SK-N-SH (cell line): ENCODE data around the gene ANKRD37. TPM values are rescaled to one million over a fixed set of nuclear protein-coding genes. Genes with fewer than 3 reads are reported as not detected.

Experiments used
- CTCF ChIA-PET: fragments of 300-600, 350-600 bp; formaldehyde crosslinking; extraction: SDS; loops from one replicate; lab custom pipeline; 2021; lab: Yijun Ruan, JAX
- POLR2A ChIA-PET: fragments of 350-600 bp; sonication (Branson Sonifier 250); formaldehyde crosslinking; extraction: SDS; loops from one replicate; lab custom pipeline; 2020; ENCODE audit warnings: antibody characterized with exemption, inconsistent platforms; lab: Yijun Ruan, JAX
- DNase-seq: peaks from one replicate; pipeline ENCODE4 v3.0.0; 2012
- H2AFZ ChIP-seq: fragments of 200-600 bp; sonication (generic); 2 replicates; pipeline ENCODE4 v1.8.1; 2016; ENCODE audit warnings: antibody characterized with exemption, mild to moderate bottlenecking, low read depth
- H3F3A ChIP-seq: fragments of 200-600 bp; sonication (generic); replicated peaks from 2 replicates; pipeline ENCODE3; 2016; ENCODE audit warnings: antibody characterized with exemption, mild to moderate bottlenecking; ENCODE audit not compliant: insufficient read depth
- H3K27ac ChIP-seq, 2 experiments: fragments of 200-500 bp in 1 of 2; fragments of 200-600 bp in 1 of 2; sonication (Bioruptor generic) in 1 of 2; sonication (generic), shearing (Covaris generic) in 1 of 2; 2 replicates each; pipeline versions ENCODE4 v1.5.1 to v1.6.1; 2014 to 2016; ENCODE audit warnings: low read depth in 2 of 2, inconsistent platforms in 1 of 2, low read length in 1 of 2, mild to moderate bottlenecking in 1 of 2, mixed read lengths in 1 of 2
- H3K27me3 ChIP-seq: fragments of 200-600 bp; sonication (generic), shearing (Covaris generic); 2 replicates; pipeline ENCODE4 v1.6.1; 2016; ENCODE audit warnings: mixed run types; ENCODE audit not compliant: insufficient read depth
- H3K36me3 ChIP-seq, 2 experiments: fragments of 200-500 bp in 1 of 2; fragments of 200-600 bp in 1 of 2; sonication (Bioruptor generic) in 1 of 2; sonication (generic) in 1 of 2; replicated peaks in 1 of 2; 2 replicates each; pipeline versions ENCODE3 to v1.5.1; 2014 to 2016; ENCODE audit warnings: low read length in 1 of 2, mild to moderate bottlenecking in 1 of 2; ENCODE audit not compliant: insufficient read depth in 2 of 2, control insufficient read depth in 1 of 2
- H3K4me1 ChIP-seq, 2 experiments: fragments of 200-500 bp in 1 of 2; fragments of 200-600 bp in 1 of 2; sonication (Bioruptor generic) in 1 of 2; sonication (generic), shearing (Covaris generic) in 1 of 2; 2 replicates each; pipeline versions ENCODE4 v1.5.1 to v1.6.1; 2014 to 2016; ENCODE audit warnings: low read depth in 1 of 2, low read length in 1 of 2, mixed run types in 1 of 2; ENCODE audit not compliant: insufficient read depth in 2 of 2, control insufficient read depth in 1 of 2
- H3K4me2 ChIP-seq: fragments of 200-600 bp; sonication (generic), shearing (Covaris generic); 2 replicates; pipeline ENCODE4 v1.6.1; 2017; ENCODE audit warnings: mixed run types
- H3K4me3 ChIP-seq, 2 experiments: fragments of 200-500 bp in 1 of 2; fragments of 200-600 bp in 1 of 2; sonication (Bioruptor generic) in 1 of 2; sonication (generic), shearing (Covaris generic) in 1 of 2; 2 replicates each; pipeline versions ENCODE4 v1.5.1 to v1.8.1; 2014 to 2016; ENCODE audit warnings: low read depth in 2 of 2, inconsistent platforms in 1 of 2, low read length in 1 of 2, mild to moderate bottlenecking in 1 of 2, mixed read lengths in 1 of 2, moderate library complexity in 1 of 2
- H3K79me2 ChIP-seq: fragments of 200-600 bp; sonication (generic); 2 replicates; pipeline ENCODE4 v1.8.1; 2017; ENCODE audit warnings: mild to moderate bottlenecking; ENCODE audit not compliant: insufficient read depth
- H3K9ac ChIP-seq: fragments of 200-600 bp; sonication (generic); 2 replicates; pipeline ENCODE4 v1.6.1; 2017; ENCODE audit warnings: mixed run types
- H3K9me2 ChIP-seq: fragments of 200-600 bp; sonication (generic); 2 replicates; pipeline ENCODE4 v1.6.1; 2017; ENCODE audit warnings: mixed run types
- H3K9me3 ChIP-seq: fragments of 200-600 bp; sonication (generic); 2 replicates; pipeline ENCODE4 v1.6.1; 2017; ENCODE audit warnings: mixed run types, mild to moderate bottlenecking, moderate library complexity
- H4K20me1 ChIP-seq: fragments of 200-600 bp; sonication (generic); 2 replicates; pipeline ENCODE4 v1.6.1; 2017; ENCODE audit warnings: mild to moderate bottlenecking, mixed run types; ENCODE audit not compliant: insufficient read depth
- EZH2phosphoT487 ChIP-seq: fragments of 200-600 bp; sonication (generic); IDR thresholded peaks from 2 replicates; pipeline ENCODE4 v1.6.1; 2017; ENCODE audit warnings: low read depth, mixed run types, mild to moderate bottlenecking, antibody characterized with exemption, moderate library complexity, borderline replicate concordance
- FOSL2 ChIP-seq: IDR thresholded peaks from 2 replicates; pipeline ENCODE4 v1.4.0; 2012; ENCODE audit warnings: low read depth, mild to moderate bottlenecking, moderate library complexity, borderline replicate concordance
- FOXJ3 ChIP-seq: sonication (generic); formaldehyde crosslinking; IDR thresholded peaks from 2 replicates; pipeline ENCODE4 v1.5.1; 2020; ENCODE audit warnings: mild to moderate bottlenecking, missing genetic modification reagents
- JUND ChIP-seq: IDR thresholded peaks from 2 replicates; pipeline ENCODE4 v1.4.0; 2012
- NFIC ChIP-seq: IDR thresholded peaks from 2 replicates; pipeline ENCODE4 v1.4.0; 2012; ENCODE audit warnings: borderline replicate concordance
- RXRA ChIP-seq: IDR thresholded peaks from 2 replicates; pipeline ENCODE4 v1.4.0; 2012; ENCODE audit warnings: low read depth, mild to moderate bottlenecking, borderline replicate concordance
- TAF1 ChIP-seq: IDR thresholded peaks from 2 replicates; pipeline ENCODE4 v1.6.1; 2012; ENCODE audit warnings: low read depth, mild to moderate bottlenecking, low read length, moderate library complexity, borderline replicate concordance
- TCF12 ChIP-seq: IDR thresholded peaks from 2 replicates; pipeline ENCODE4 v1.4.0; 2012
- YY1 ChIP-seq: IDR thresholded peaks from 2 replicates; pipeline ENCODE4 v1.4.0; 2012; ENCODE audit warnings: low read depth, mild to moderate bottlenecking
- WGBS: methylation state at CpG from one replicate; pipeline ENCODE4 v1.1.6; 2017; ENCODE audit warnings: low lambda C conversion rate; 5-methylcytosine and 5-hydroxymethylcytosine counted together
- polyA plus RNA-seq, 3 experiments: library from polyadenylated mRNA; depleted of rRNA; stranded (reverse); fragments of >200 nt; gene quantifications; 2 replicates each; pipeline ENCODE4 v1.2.3, GENCODE V29; 2012
- TF ChIP-seq, protein P1 (sequence below): IDR thresholded peaks from 2 replicates; pipeline ENCODE4 v1.4.0; 2012; ENCODE audit warnings: low read depth, borderline replicate concordance
- TF ChIP-seq, protein P2 (sequence below): IDR thresholded peaks from 2 replicates; pipeline ENCODE4 v1.6.1; 2012; ENCODE audit warnings: mild to moderate bottlenecking, low read depth, low read length, moderate library complexity
- TF ChIP-seq, protein P3 (sequence below): IDR thresholded peaks from 2 replicates; pipeline ENCODE4; 2012

The ANKRD37 gene
- polyA plus RNA-seq, 1 of the 3 experiments (the other 2 are of a cell fraction), result 10.1 TPM

DNA sequence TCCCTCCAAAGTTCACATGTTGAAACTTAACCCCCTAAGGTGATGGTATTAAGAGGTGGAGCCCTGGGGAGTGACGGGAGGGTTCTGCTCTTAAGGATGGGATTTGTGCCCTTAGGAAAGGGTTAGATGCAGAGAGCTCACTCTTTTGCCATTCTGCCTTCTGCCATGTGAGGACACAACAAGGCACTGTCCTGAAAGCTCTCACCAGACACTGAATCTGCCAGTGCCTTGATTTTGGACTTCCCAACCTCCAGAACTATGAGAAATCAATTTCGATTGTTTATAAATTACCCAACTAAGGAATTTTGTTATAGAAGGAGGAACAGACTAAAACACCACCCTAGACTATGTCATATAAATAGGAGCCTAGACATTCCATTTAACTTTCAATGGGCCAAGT lies 12.6 kb upstream of the ANKRD37 start:
- Histone ChIP-seq H3K9ac (no peak overlapping the region), H3F3A (no peaks in the 10 kb centered on the region), H4K20me1 (no peaks in the 10 kb centered on the region)
- no peak for TF ChIP-seq JUND
- no peak for TF ChIP-seq TCF12
- TF ChIP-seq, protein P1, sequence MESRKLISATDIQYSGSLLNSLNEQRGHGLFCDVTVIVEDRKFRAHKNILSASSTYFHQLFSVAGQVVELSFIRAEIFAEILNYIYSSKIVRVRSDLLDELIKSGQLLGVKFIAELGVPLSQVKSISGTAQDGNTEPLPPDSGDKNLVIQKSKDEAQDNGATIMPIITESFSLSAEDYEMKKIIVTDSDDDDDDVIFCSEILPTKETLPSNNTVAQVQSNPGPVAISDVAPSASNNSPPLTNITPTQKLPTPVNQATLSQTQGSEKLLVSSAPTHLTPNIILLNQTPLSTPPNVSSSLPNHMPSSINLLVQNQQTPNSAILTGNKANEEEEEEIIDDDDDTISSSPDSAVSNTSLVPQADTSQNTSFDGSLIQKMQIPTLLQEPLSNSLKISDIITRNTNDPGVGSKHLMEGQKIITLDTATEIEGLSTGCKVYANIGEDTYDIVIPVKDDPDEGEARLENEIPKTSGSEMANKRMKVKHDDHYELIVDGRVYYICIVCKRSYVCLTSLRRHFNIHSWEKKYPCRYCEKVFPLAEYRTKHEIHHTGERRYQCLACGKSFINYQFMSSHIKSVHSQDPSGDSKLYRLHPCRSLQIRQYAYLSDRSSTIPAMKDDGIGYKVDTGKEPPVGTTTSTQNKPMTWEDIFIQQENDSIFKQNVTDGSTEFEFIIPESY, result no peak
- TF ChIP-seq FOXJ3, result no peak
- TF ChIP-seq EZH2phosphoT487, result no peak
- TF ChIP-seq YY1, result no peak
- no peak for TF ChIP-seq FOSL2
- no peak for TF ChIP-seq TAF1
- TF ChIP-seq, protein P2, sequence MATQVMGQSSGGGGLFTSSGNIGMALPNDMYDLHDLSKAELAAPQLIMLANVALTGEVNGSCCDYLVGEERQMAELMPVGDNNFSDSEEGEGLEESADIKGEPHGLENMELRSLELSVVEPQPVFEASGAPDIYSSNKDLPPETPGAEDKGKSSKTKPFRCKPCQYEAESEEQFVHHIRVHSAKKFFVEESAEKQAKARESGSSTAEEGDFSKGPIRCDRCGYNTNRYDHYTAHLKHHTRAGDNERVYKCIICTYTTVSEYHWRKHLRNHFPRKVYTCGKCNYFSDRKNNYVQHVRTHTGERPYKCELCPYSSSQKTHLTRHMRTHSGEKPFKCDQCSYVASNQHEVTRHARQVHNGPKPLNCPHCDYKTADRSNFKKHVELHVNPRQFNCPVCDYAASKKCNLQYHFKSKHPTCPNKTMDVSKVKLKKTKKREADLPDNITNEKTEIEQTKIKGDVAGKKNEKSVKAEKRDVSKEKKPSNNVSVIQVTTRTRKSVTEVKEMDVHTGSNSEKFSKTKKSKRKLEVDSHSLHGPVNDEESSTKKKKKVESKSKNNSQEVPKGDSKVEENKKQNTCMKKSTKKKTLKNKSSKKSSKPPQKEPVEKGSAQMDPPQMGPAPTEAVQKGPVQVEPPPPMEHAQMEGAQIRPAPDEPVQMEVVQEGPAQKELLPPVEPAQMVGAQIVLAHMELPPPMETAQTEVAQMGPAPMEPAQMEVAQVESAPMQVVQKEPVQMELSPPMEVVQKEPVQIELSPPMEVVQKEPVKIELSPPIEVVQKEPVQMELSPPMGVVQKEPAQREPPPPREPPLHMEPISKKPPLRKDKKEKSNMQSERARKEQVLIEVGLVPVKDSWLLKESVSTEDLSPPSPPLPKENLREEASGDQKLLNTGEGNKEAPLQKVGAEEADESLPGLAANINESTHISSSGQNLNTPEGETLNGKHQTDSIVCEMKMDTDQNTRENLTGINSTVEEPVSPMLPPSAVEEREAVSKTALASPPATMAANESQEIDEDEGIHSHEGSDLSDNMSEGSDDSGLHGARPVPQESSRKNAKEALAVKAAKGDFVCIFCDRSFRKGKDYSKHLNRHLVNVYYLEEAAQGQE, result no peak
- TF ChIP-seq RXRA, result no peak
- TF ChIP-seq, protein P3, sequence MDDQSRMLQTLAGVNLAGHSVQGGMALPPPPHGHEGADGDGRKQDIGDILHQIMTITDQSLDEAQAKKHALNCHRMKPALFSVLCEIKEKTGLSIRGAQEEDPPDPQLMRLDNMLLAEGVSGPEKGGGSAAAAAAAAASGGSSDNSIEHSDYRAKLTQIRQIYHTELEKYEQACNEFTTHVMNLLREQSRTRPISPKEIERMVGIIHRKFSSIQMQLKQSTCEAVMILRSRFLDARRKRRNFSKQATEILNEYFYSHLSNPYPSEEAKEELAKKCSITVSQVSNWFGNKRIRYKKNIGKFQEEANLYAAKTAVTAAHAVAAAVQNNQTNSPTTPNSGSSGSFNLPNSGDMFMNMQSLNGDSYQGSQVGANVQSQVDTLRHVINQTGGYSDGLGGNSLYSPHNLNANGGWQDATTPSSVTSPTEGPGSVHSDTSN, result no peak
- no peak for TF ChIP-seq NFIC
- TF ChIP-seq, all 33 proteins: peak for 0
- no peak for DNase-seq
- Histone ChIP-seq H3K9me2 (no peaks in the 10 kb centered on the region), H3K79me2 (no peaks in the 10 kb centered on the region), H2AFZ (no peak overlapping the region), H3K27ac (no peak overlapping the region), H3K4me3 (no peak overlapping the region), H3K4me2 (no peak overlapping the region), H3K36me3 (peaks cover 0 to 6% of the 10 kb centered on the region in 2 experiments), H3K9me3 (no peaks in the 10 kb centered on the region), H3K4me1 (peaks cover 3 to 7% of the 10 kb centered on the region in 2 experiments; a peak in 1 of 4 replicates), H3K27me3 (no peaks in the 10 kb centered on the region)
- ChIA-PET POLR2A (no interaction called here), CTCF (no interaction called here)
- WGBS, result 86% methylated on average over 2 of the region's 2 CpGs
